CD1c-positive myeloid dendritic cell (primary cell): Measurements from ENCODE around the gene AAR2.

Experiments used
- DNase-seq: peaks from one replicate; pipeline ENCODE4 v3.0.0-alpha.2; 2016; ENCODE audit errors: extremely low spot score

Gene AAR2

GRCh38 chr20:36260316-36260715 lies 24.0 kb downstream of the AAR2 start:
- no peak for DNase-seq

- no peak for DNase-seq
Observed at GRCh38 chr20:36261389-36262105, 25.3 kb downstream of the AAR2 start.

- DNase-seq = no peak
Observed at GRCh38 chr20:36262440-36262839, 26.2 kb downstream of the AAR2 start.

DNA sequence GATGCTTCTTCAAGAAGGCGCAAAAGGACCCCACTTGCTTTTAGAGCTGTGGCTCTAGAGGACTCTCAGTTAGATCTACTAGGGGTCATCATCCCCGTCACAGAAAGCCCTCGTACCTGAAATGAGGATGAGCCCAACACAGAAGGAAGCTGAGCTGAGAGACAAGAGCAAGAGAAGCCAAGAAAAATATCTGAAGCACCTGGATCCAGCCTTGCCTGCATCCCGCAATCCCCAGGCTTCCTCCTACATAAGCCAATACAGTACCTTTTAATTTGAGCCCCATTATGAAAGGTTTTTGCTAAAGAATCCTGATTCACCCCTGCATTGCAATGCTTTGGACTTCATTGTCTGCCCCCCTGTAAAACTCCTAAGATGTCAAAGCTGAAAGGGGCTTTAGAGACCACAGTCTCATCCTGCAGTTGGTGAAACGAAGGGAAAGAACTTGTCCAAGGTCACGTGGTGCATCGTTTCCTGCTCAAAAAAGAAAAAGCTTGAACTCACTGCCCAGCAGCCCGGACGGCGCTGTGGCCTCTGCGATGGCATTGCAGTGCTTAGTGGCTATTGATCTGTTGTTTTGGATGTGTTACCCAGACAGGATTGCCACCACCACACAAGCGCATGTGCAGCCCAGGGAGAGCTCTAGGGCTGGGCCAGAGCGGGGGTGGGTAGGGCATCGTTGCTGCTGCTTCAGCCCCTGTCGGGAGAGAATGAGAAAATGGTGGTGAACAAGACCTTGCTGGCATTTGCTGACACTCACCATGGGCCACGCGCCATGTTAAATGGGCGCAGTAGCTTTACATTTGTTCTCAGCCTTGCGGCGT lies 28.4 kb downstream of the AAR2 start:
- DNase-seq = no peak

DNA sequence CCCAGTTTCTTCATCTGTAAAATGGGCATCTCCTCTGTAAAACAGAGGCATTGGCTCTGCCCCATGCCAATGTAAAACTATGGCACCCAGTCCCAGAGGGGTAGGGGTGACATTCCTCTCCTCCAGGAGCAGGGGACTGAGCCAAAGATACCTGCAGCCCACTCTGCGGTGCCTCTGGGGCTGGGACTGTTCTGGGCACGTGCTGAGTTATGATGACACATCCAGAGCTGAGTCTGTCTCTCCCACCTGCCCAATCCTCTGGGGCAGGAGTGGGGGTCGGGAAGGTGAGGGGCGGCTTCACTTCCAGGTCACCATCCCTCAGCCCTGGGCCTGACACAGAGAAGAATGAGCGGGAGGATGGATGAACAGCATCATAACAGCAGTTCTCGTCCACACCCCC lies 29.9 kb downstream of the AAR2 start:
- DNase-seq = no peak

DNA sequence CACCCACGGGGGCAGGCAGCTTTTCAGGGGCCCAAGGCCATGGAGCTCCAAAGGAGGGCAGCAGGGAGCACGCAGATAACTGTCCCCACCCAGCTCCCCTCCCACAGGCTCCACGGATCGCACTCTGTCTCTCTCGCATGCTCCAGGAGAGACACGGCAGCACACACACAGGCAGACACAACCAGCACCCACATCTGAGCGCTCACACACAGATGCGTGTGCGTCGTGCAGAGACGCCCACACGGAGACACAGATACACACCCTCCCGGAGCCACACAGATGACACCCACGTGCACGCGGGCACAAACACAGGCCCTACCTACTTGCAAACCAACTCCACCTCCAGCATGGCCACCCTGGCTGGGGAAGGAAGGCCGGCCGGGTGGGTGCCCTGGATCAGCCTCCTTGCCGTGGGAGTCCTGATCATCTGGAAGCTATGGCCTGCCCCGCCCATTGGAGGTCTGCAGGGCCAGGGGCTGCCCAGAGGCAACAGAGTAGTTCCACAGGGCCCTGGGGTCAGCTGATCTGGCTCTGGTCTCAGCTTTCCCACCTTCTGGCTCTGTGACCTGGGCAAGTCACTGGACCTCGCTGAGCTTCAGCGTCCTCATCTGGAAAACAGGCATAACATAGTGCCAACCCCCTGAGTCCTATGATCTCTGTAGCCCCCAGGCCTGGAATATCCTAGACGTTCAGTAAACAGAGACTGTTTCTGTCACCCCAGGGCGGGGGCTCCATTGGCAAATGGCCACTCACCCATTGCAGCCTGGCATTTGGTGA lies 31.5 kb downstream of the AAR2 start:
- no peak for DNase-seq

DNA sequence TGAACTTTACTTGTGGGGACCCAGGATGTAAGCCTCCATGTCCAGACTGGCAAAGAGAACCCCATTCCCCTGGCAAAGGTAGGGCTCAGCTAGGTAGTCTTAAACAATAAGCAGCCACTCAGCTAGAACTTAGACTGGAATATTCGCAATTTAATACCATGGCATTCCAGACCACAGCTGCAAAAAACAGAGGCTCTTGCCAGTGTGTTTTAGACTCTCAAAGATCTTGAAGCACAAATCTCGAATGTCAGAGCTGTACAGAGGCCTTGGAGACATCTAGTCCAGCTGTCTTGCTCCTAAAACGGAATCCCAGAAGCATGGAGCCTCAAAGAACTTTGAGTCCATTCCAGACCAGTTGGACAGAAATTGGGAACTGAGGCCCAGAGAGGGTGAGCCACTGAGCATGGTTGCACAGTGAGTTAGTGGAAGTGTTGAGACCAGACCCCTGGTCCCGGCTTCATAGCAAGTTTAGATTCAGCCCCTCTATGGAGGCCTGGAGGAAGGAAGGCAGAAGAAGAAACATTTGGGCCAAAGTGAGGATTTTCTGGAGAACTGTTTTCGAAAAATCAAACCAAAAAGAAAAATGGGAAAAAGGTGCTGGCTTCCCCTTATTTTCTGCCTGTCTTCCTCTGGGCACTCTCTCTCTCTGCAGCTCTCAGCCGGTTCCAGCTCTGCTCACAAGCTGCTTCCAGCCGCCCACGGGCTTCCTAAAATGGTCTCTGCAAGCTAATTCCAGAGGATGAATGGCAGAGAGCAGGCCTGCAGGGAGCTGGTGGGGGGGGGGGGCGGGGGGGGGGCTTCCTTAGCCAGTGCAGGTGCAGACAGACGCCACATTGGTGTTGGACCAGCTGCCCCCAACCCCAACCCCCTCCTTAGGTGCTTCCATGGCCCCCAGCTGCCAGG lies 32.4 kb downstream of the AAR2 start:
- DNase-seq = no peak

DNA sequence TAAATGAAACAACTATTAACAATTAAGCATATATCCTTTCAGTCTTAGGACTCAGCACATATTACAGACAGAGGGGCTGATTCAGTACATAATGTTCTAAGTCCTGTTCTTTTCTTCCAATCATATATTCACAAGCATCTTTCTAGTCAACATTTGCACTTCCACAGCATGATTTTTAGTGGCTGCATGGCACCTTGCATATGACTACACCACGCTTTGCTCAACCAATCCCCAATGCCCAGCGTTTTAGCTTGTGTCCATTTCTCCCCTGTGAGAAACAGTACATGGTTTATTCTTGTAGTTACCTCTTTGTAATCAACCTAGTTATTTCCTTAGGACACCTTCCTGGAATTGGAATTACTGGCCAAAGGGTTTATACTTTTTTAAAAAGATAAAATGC lies 33.2 kb downstream of the AAR2 start:
- DNase-seq = no peak

GRCh38 chr20:36270744-36271638 lies 34.7 kb downstream of the AAR2 start:
- DNase-seq = no peak

DNA sequence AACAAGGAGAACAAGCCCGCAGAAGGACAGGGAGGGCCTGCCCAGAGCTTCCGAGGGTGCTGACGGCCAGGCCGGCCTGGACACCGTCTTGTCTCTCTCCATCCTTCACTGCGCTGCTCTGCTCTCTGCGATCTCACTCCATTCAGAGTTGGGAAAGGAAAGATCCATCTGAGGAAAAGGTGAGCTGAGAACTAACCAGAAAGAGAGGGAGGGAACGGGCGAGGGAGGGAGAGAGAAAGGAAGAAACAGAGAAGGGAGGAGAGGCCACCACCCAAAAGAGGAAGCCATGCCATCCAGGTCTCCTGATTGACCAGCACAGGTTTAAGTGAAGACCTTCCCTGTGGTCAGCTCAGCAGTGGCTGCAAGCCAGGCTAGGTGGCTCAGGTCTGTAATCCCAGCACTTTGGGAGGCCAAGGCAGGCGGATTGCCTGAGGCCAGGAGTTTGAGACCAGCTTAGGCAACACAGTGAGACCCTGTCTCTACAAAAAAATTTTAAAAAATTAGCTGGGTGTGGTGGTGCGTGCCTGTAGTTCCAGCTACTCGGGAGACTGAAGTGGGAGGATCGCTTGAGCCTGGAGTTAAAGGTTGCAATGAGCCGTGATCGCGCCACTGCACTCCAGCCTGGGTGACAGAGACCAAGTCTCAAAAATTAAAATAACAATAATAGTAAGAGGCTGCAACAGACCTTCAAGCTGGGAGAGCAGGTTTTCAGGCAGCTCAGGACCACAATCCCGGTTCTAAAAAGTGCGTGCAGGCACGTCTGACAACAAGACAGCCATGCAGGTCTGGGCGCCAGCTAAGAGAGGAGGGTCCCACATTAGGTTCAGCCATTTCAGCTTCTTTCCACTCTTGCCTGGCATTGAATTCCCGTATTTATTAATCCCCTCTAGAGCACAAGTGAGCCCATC lies 35.6 kb downstream of the AAR2 start:
- DNase-seq = no peak

DNA sequence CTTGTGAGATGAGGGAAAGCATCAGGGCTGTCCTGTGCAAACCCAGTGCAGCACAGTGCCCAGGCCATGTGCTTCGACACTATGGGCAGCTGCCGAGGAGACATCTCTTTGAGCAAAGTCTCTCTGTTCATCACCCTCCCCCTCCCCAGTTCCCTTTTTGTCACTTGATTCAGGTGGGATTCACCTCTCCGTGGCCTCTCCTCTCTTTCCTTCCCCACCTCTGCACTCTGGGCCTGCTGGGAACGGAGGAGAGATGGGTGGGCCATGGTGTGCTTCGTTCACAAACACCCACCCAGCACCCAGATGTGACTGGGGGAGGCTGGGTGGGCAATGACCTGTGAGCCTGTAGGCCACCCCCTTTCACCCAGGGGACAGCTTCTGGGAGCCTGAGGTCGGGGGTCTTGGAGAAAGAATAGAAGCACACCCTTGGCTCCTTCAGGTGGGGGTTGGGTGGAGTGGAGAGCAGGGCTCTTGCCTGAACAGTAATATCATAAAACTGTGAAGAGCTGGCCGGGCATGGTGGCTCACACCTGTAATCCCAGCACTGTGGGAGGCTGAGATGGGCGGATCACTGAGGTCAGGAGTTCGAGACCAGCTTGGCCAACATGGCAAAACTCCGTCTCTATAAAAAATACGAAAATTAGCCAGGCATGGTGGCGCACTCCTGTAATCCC lies 36.4 kb downstream of the AAR2 start:
- DNase-seq = no peak

DNA sequence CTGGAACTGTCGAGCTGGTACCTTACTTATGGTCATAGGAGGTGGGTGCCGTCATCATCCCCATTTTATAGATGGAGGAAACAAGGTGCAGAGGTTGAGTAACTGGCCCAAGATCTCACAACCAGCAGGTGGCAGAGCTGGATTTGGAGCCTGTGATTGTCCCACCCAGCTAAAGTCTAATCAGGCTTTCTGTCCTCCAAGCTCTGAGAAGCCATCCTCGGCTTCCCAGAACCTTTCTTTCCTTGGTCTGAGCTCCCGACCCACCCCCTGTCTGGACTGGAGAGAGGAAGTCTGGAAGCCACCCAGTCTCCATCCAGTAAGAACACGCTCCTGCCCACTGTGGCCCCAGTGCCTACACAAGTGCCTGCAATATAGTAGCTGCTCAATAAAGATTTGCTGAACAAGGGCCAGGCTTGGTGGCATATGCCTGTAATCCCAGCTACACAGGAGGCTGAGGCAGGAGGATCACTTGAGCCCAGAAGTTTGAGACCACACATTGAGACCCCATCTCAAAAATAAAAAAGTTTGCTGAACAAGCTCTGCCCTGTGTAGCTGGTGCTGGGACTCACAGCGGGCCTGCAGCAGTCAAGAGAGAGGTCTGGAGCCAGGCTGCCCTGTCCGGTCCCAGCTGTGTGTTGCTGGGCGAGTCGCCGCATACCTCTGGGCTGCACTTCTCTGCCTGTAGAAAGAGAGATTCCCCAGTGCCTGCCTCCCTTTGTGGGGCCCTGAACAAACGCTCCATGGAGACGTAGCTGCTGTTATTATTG lies 37.3 kb downstream of the AAR2 start:
- DNase-seq = no peak

DNA sequence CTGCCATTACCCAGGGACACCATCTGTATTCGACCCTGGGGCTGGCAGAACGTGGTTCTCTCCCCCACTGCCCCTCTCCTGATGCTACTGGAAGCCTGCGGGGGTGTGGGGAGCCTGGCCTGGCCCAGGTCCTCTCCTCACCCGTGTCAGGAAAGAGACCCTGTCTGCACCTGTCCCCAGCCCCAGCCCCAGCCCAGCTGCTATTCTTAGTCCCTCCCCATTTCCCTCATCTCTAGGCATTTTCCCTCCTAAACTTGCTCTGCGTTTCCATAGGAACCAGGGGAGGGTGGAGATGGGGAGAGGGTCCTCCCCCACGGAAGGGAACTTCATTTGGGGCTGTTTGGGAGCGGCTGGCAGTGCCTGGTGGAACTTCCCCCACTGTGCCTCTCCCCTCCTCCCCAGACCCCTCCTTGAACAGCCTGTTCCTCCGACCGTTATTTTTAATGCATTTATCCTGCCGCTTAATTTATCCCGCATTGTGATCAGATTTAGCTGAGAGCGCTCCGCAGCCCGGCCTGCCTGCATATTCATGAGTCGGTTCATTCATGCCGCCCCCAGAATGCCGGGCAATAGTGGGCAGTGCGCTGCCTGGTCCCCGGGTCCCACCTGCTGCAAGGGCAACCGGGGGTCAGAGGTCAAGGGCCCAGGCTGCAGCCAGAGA lies 38.0 kb downstream of the AAR2 start:
- DNase-seq = no peak

DNA sequence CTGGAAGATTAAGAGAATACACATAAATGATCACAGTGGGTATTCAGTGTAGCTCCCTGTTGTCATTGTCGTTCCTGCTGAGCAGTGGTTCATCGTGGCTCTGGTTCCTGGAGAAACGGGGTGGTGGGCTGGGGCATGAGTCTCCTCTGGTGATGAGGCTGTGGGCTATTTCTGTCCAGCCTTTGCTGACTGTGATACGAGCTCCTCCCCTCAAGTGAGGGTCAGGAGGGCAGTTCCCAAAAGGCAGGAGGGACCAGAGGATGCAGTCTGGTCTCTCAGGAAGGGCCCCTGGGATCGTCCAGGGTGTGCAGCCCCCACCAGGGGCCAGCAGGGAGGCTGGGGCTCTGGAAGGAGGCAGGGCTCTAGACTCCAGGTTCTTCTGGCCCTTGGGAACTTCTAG lies 38.7 kb downstream of the AAR2 start:
- no peak for DNase-seq

DNA sequence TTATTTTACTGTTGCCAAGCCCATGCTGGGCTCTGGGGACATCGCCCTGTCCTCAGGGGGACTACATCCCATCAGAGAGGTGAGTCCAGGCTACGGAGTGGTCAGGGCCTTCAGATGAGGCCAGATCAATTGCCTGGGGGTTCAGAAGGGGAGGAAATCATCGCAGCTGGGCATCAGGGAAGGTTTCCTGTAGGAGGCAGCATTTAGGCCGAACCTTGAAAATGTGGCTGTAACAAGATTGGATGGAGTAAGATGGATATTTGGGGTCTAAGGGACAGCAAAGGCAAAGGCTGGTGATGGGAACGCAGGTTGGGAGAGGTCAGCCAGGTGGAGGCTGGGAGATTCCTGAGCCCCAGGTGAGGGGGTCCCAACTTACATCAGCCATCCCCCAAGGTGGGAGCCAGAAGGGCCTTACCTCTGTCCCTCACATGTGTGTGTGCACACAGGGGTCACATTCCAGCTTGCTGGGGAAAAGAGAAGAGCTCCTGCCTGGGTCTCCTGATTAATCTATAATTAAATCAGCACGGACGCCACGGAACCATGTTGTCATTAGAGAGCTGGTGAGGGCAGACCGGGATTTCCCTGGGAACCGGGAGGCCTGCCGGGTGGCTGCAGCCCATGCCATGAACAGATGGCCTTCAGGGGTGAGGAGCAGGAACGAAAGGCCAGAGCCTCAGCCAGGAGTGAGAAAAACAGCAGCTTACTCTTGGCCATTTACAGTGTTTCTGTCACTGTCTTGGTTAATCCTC lies 39.3 kb downstream of the AAR2 start:
- DNase-seq = no peak

- DNase-seq = no peak
Observed at GRCh38 chr20:36277546-36277945, 41.3 kb downstream of the AAR2 start.

DNA sequence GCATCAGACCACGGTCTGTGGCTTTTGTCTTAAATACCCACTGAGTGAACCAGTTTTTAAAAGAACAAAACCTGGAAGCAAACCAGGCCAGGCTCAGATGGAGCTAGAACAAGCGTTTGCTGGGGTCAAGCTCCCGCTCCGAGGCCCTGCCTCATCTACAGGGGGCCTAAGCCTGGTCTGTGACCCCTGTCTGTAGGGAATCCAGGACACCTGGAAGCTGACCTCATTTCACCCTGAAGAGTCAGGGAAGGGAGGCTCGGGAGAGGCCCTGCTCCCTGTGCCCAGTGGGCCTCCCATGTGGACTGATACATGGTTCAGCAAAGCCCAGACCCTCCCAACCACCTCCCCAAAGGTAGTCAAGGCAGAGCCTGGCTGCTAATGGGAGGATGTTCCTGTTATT lies 43.1 kb downstream of the AAR2 start:
- no peak for DNase-seq
